Urinary bladder (tissue), 4 donors: ENCODE data around the gene IWS1. TPM values are rescaled to one million over a fixed set of nuclear protein-coding genes. Genes with fewer than 3 reads are reported as not detected.
"Not testable (repeated sequence)": the region's sequence is repeated elsewhere in the genome, so short reads cannot be mapped to it uniquely, and the experiment has no call there.

Experiments used
- DNase-seq: peaks from one replicate; pipeline ENCODE4 v3.0.0-alpha.2; 2015; ENCODE audit errors: extremely low spot score
- H3K27ac ChIP-seq: one replicate; pipeline ENCODE4 v1.5.1; 2013; ENCODE audit warnings: low read depth, mild to moderate bottlenecking, moderate library complexity
- H3K36me3 ChIP-seq: one replicate; pipeline ENCODE4 v1.6.1; 2013; ENCODE audit warnings: mild to moderate bottlenecking, moderate library complexity; ENCODE audit not compliant: insufficient read depth
- H3K4me1 ChIP-seq: one replicate; pipeline ENCODE4 v1.6.1; 2013; ENCODE audit warnings: mild to moderate bottlenecking, moderate library complexity; ENCODE audit not compliant: insufficient read depth
- H3K4me3 ChIP-seq: one replicate; pipeline ENCODE4 v1.5.1; 2013; ENCODE audit warnings: low read depth, low read length
- WGBS: extraction: QIAGEN DNeasy Blood & Tissue Kit; methylation state at CpG from one replicate; pipeline ENCODE4 v1.1.7; 2013; 5-methylcytosine and 5-hydroxymethylcytosine counted together
- polyA plus RNA-seq: library from polyadenylated mRNA; stranded (reverse); fragments of 200-250 nt; gene quantifications from one replicate; pipeline ENCODE4 v1.2.3, GENCODE V29; 2013
- total RNA-seq: library from RNA; depleted of rRNA; stranded (reverse); fragments of >200 nt; gene quantifications from one replicate; pipeline ENCODE4 v1.2.3, GENCODE V29; 2014
- donor health status: healthy with polysubstance abuse.
- donor health status: healthy.

The IWS1 gene
- total and polyA plus RNA-seq, 2 donors = 29.9 to 38.9 TPM

- Histone ChIP-seq H3K4me3 (no peak overlapping the region), H3K27ac (no peak overlapping the region), H3K4me1 (no peaks in the 10 kb centered on the region), H3K36me3 (no peaks in the 10 kb centered on the region)
- DNase-seq = no peak
- WGBS = 68% methylated on average over 7 of the region's 7 CpGs
Measured at GRCh38 chr2:127551221-127551930, 25.1 kb upstream of the IWS1 start.

GRCh38 chr2:127546797-127547196 is 20.5 kb upstream of the IWS1 start:
- H3K36me3 ChIP-seq = no peaks in the 10 kb centered on the region
- H3K27ac ChIP-seq = no peak overlapping the region
- WGBS = 79% methylated on average over 3 of the region's 3 CpGs
- no peak for DNase-seq
- no peak overlapping the region for H3K4me3 ChIP-seq
- no peaks in the 10 kb centered on the region for H3K4me1 ChIP-seq

- no peaks in the 10 kb centered on the region for H3K4me1 ChIP-seq
- 94% methylated on average over 1 of the region's 1 CpG for WGBS
- no peak overlapping the region for H3K27ac ChIP-seq
- no peak overlapping the region for H3K4me3 ChIP-seq
- no peaks in the 10 kb centered on the region for H3K36me3 ChIP-seq
- DNase-seq = no peak
Measured at GRCh38 chr2:127545796-127546195, 19.5 kb upstream of the IWS1 start.

GRCh38 chr2:127545189-127545588 is 18.9 kb upstream of the IWS1 start:
- Histone ChIP-seq H3K4me3 (no peak overlapping the region), H3K4me1 (no peaks in the 10 kb centered on the region), H3K36me3 (no peaks in the 10 kb centered on the region), H3K27ac (no peak overlapping the region)
- 61% methylated on average over 6 of the region's 6 CpGs for WGBS
- no peak for DNase-seq

- H3K4me1 ChIP-seq, DNase-seq, H3K27ac ChIP-seq, H3K36me3 ChIP-seq, H3K4me3 ChIP-seq: not testable (repeated sequence)
- 38% methylated on average over 8 of the region's 8 CpGs for WGBS
Measured at GRCh38 chr2:127543013-127543501, 16.8 kb upstream of the IWS1 start.

- Histone ChIP-seq H3K4me3 (no peak overlapping the region), H3K27ac (no peak overlapping the region), H3K36me3 (no peaks in the 10 kb centered on the region), H3K4me1 (no peaks in the 10 kb centered on the region)
- 82% methylated on average over 3 of the region's 3 CpGs for WGBS
- no peak for DNase-seq
Measured at GRCh38 chr2:127542231-127542630, 15.9 kb upstream of the IWS1 start.

- H3K27ac ChIP-seq = no peak overlapping the region
- 55% methylated on average over 7 of the region's 7 CpGs for WGBS
- DNase-seq = no peak
- H3K36me3 ChIP-seq = no peaks in the 10 kb centered on the region
- no peak overlapping the region for H3K4me3 ChIP-seq
- no peaks in the 10 kb centered on the region for H3K4me1 ChIP-seq
Measured at GRCh38 chr2:127541809-127542208, 15.5 kb upstream of the IWS1 start.

- Histone ChIP-seq H3K27ac (no peak overlapping the region), H3K36me3 (no peaks in the 10 kb centered on the region), H3K4me3 (no peak overlapping the region), H3K4me1 (no peaks in the 10 kb centered on the region)
- no peak for DNase-seq
- WGBS = 85% methylated on average over 5 of the region's 5 CpGs
Measured at GRCh38 chr2:127537644-127538043, 11.4 kb upstream of the IWS1 start.

- 73% methylated on average over 7 of the region's 7 CpGs for WGBS
- no peaks in the 10 kb centered on the region for H3K4me1 ChIP-seq
- H3K36me3 ChIP-seq = no peaks in the 10 kb centered on the region
- no peak overlapping the region for H3K27ac ChIP-seq
- DNase-seq = no peak
- no peak overlapping the region for H3K4me3 ChIP-seq
Measured at GRCh38 chr2:127536707-127537541, 10.6 kb upstream of the IWS1 start.

GRCh38 chr2:127535918-127536317 is 9.6 kb upstream of the IWS1 start:
- no peaks in the 10 kb centered on the region for H3K36me3 ChIP-seq
- H3K4me1 ChIP-seq = no peaks in the 10 kb centered on the region
- WGBS = 82% methylated on average over 6 of the region's 6 CpGs
- no peak overlapping the region for H3K4me3 ChIP-seq
- DNase-seq = no peak
- H3K27ac ChIP-seq = no peak overlapping the region

GRCh38 chr2:127535422-127535901 is 9.2 kb upstream of the IWS1 start, which contains the start of gene MYO7B:
Gene MYO7B (plus strand): TSS chr2:127535683. CDS start chr2:127559723, 24,040 bp downstream.
- Histone ChIP-seq H3K36me3 (no peaks in the 10 kb centered on the region), H3K4me3 (no peak within 1 kb of the TSS), H3K4me1 (no peaks in the 10 kb centered on the region), H3K27ac (no peak within 1 kb of the TSS)
- no peak for DNase-seq
- 78% methylated on average over 11 of the region's 11 CpGs for WGBS

GRCh38 chr2:127532296-127532695 is 6.0 kb upstream of the IWS1 start:
- 93% methylated on average over 8 of the region's 8 CpGs for WGBS
- Histone ChIP-seq H3K27ac (no peak overlapping the region), H3K4me1 (no peaks in the 10 kb centered on the region), H3K4me3 (no peak overlapping the region), H3K36me3 (no peaks in the 10 kb centered on the region)
- DNase-seq = no peak

- H3K27ac ChIP-seq = no peak overlapping the region
- H3K4me3 ChIP-seq = no peak overlapping the region
- DNase-seq = no peak
- H3K36me3 ChIP-seq = no peaks in the 10 kb centered on the region
- WGBS = 70% methylated on average over 4 of the region's 4 CpGs
- H3K4me1 ChIP-seq = no peaks in the 10 kb centered on the region
Measured at GRCh38 chr2:127531221-127531648, 4.9 kb upstream of the IWS1 start.
